Right cardiac atrium (tissue), 5 donors: ENCODE data around the gene ZACN. TPM values are rescaled to one million over a fixed set of nuclear protein-coding genes. Genes with fewer than 3 reads are reported as not detected.
"Not testable (repeated sequence)": the region's sequence is repeated elsewhere in the genome, so short reads cannot be mapped to it uniquely, and the experiment has no call there.

ENCODE experiments used
- ATAC-seq, 2 donors: fragments of 200-7000 bp; cut with Tn5 transposase; one replicate each; pipeline versions ENCODE4 v1.8.0 to v1.9.1; 2020; ENCODE audit warnings: moderate library complexity in 2 of 2, mild to moderate bottlenecking in 1 of 2
- DNase-seq, 3 donors: peaks; one replicate each; pipeline ENCODE4 v3.0.0-alpha.2; 2020
- H3K27ac ChIP-seq: one replicate; pipeline ENCODE4 v1.5.1; 2013; ENCODE audit warnings: mild to moderate bottlenecking, low read length, control low read depth, moderate library complexity
- H3K27me3 ChIP-seq: one replicate; pipeline ENCODE4 v1.6.1; 2013; ENCODE audit not compliant: control insufficient read depth, insufficient read depth
- H3K4me1 ChIP-seq: one replicate; pipeline ENCODE4 v1.6.1; 2013; ENCODE audit warnings: low read length; ENCODE audit not compliant: control insufficient read depth, insufficient read depth
- H3K4me3 ChIP-seq: one replicate; pipeline ENCODE4 v1.5.1; 2013; ENCODE audit warnings: low read length, control low read depth
- H3K9me3 ChIP-seq: one replicate; pipeline ENCODE4 v1.6.1; 2013; ENCODE audit warnings: low read length; ENCODE audit not compliant: control insufficient read depth
- WGBS: extraction: QIAGEN DNeasy Blood & Tissue Kit; methylation state at CpG from one replicate; pipeline ENCODE4 v1.1.7; 2013; 5-methylcytosine and 5-hydroxymethylcytosine counted together
- intact Hi-C, 4 donors: fragments of 100-400 bp; cut with DNase I; formaldehyde crosslinking; loops; one replicate each; pipeline versions ENCODE4 v1.11.0 to v1.14.0; 2022 to 2023
- polyA plus RNA-seq: library from polyadenylated mRNA; stranded (reverse); fragments of 200-250 nt; gene quantifications from one replicate; pipeline ENCODE4 v1.2.3, GENCODE V29; 2013
- total RNA-seq, 4 donors: library from RNA; stranded (reverse); fragmentation: NEBNext Ultra II Directional; extraction: Animal tissue kit (Norgen Biotek cat#: 25700); gene quantifications; one replicate each; pipeline ENCODE4 v1.2.1, GENCODE V29; 2021
- donor health status: healthy with polysubstance abuse.
- donor health status: DM: no; HTN: yes; CAD: no.
- donor health status: DM: no; HTN: no; CAD: no.
- donor health status: DM: no; HTN: yes; CAD: no; lungs with severe emphysema.
- donor health status: DM: yes; HTN: yes; CAD: no.

The ZACN gene
- total and polyA plus RNA-seq, 5 donors: 1.5 TPM; not detected in 4

GRCh38 chr17:76056882-76057281 lies 22.1 kb upstream of the ZACN start:
- no peaks in the 10 kb centered on the region for H3K4me1 ChIP-seq
- WGBS: 92% methylated on average over 3 of the region's 3 CpGs
- H3K27ac ChIP-seq: no peak overlapping the region
- no peak for DNase-seq
- intact Hi-C loops: no loop called here
- no peaks in the 10 kb centered on the region for H3K9me3 ChIP-seq
- no peak overlapping the region for H3K4me3 ChIP-seq
- no peaks in the 10 kb centered on the region for H3K27me3 ChIP-seq
- ATAC-seq: no peak

- DNase-seq, H3K4me1 ChIP-seq, H3K4me3 ChIP-seq, ATAC-seq, H3K27me3 ChIP-seq, H3K9me3 ChIP-seq, intact Hi-C loops, H3K27ac ChIP-seq: not testable (repeated sequence)
- WGBS: 89% methylated on average over 6 of the region's 6 CpGs
Measured at GRCh38 chr17:76058264-76058663, 20.7 kb upstream of the ZACN start.

GRCh38 chr17:76063875-76064546 lies 15.0 kb upstream of the ZACN start:
- no peak overlapping the region for H3K4me3 ChIP-seq
- DNase-seq: no peak
- intact Hi-C loops: no loop called here
- H3K9me3 ChIP-seq: no peaks in the 10 kb centered on the region
- 87% methylated on average over 15 of the region's 15 CpGs for WGBS
- ATAC-seq: no peak
- no peaks in the 10 kb centered on the region for H3K4me1 ChIP-seq
- H3K27me3 ChIP-seq: no peaks in the 10 kb centered on the region
- H3K27ac ChIP-seq: no peak overlapping the region

GRCh38 chr17:76065775-76066174 lies 13.2 kb upstream of the ZACN start:
- DNase-seq (no peak), ATAC-seq (no peak)
- no peak overlapping the region for H3K27ac ChIP-seq
- H3K4me3 ChIP-seq: no peak overlapping the region
- no peaks in the 10 kb centered on the region for H3K9me3 ChIP-seq
- no peaks in the 10 kb centered on the region for H3K27me3 ChIP-seq
- 89% methylated on average over 4 of the region's 4 CpGs for WGBS
- no peaks in the 10 kb centered on the region for H3K4me1 ChIP-seq
- intact Hi-C loops: no loop called here

- peak overlapping the region; percentile 10 for H3K27ac ChIP-seq
- 13% methylated on average over 15 of the region's 15 CpGs for WGBS
- no peaks in the 10 kb centered on the region for H3K27me3 ChIP-seq
- H3K9me3 ChIP-seq: no peaks in the 10 kb centered on the region
- peak overlapping the region; percentile 76 for H3K4me3 ChIP-seq
- intact Hi-C loops: loop anchor here in 1 of 4 donors (2.0 kb wide), 1 partner anchor 19 kb away; no protein-coding TSS in a partner anchor
- ATAC-seq: no peak
- DNase-seq: no peak
- H3K4me1 ChIP-seq: no peaks in the 10 kb centered on the region
Measured at GRCh38 chr17:76071531-76072147, 7.3 kb upstream of the ZACN start.

GRCh38 chr17:76072148-76072858 lies 6.7 kb upstream of the ZACN start, which contains the start of gene SRP68:
Gene SRP68, minus strand, starts transcription at chr17:76072517. Its CDS starts 26 bp downstream, at chr17:76072491.
- Histone ChIP-seq H3K27me3 (no peaks in the 10 kb centered on the region), H3K27ac (peak within 1 kb of the TSS; percentile 26), H3K4me1 (no peaks in the 10 kb centered on the region), H3K9me3 (no peaks in the 10 kb centered on the region), H3K4me3 (peak within 1 kb of the TSS; percentile 76)
- intact Hi-C loops: loop anchor here in 1 of 4 donors (2.0 kb wide), 1 partner anchor 18 kb away; no protein-coding TSS in a partner anchor
- peak; percentile 93 to 97 (median 97) for DNase-seq
- peak; percentile 99 to 100 for ATAC-seq
- WGBS: under 1% methylated on average over 57 of the region's 57 CpGs

- H3K9me3 ChIP-seq: no peaks in the 10 kb centered on the region
- ATAC-seq (no peak), DNase-seq (no peak)
- H3K4me3 ChIP-seq: no peak within 1 kb of the TSS
- intact Hi-C loops: no loop called here
- no peaks in the 10 kb centered on the region for H3K27me3 ChIP-seq
- no peaks in the 10 kb centered on the region for H3K4me1 ChIP-seq
- H3K27ac ChIP-seq: no peak within 1 kb of the TSS
- WGBS: 2% methylated on average over 92 of the region's 92 CpGs
Measured at GRCh38 chr17:76074390-76075363, 4.3 kb upstream of the ZACN start, which contains the start of gene GALR2. Gene GALR2, plus strand, starts transcription at chr17:76074781. Its CDS starts 103 bp downstream, at chr17:76074884.

- no peaks in the 10 kb centered on the region for H3K4me1 ChIP-seq
- no peak overlapping the region for H3K27ac ChIP-seq
- no peaks in the 10 kb centered on the region for H3K27me3 ChIP-seq
- 2% methylated on average over 48 of the region's 48 CpGs for WGBS
- H3K4me3 ChIP-seq: no peak overlapping the region
- DNase-seq (peak in 1 of 3 donors; percentile 67), ATAC-seq (no peak)
- H3K9me3 ChIP-seq: no peaks in the 10 kb centered on the region
- intact Hi-C loops: no loop called here
Measured at GRCh38 chr17:76075364-76076145, 3.4 kb upstream of the ZACN start.

GRCh38 chr17:76076146-76076764 lies 2.7 kb upstream of the ZACN start:
- no peaks in the 10 kb centered on the region for H3K9me3 ChIP-seq
- H3K27me3 ChIP-seq: no peaks in the 10 kb centered on the region
- DNase-seq: no peak
- H3K4me3 ChIP-seq: no peak overlapping the region
- intact Hi-C loops: no loop called here
- no peak overlapping the region for H3K27ac ChIP-seq
- H3K4me1 ChIP-seq: no peaks in the 10 kb centered on the region
- WGBS: 3% methylated on average over 41 of the region's 41 CpGs
- no peak for ATAC-seq
